PFSK-1 (cell line): ENCODE results near the gene CLUH.

Source experiments
- FOXP2 ChIP-seq: optimal IDR thresholded peaks from 2 replicates; pipeline ENCODE3; 2011; ENCODE audit warnings: borderline replicate concordance, control low read depth, inconsistent platforms; ENCODE audit not compliant: insufficient read depth; ENCODE audit errors: extremely low read length, extremely low read depth
- POLR2AphosphoS5 ChIP-seq: IDR thresholded peaks from 2 replicates; pipeline ENCODE4 v1.6.1; 2012; ENCODE audit warnings: low read depth, mild to moderate bottlenecking, control low read depth, low read length, moderate library complexity
- REST ChIP-seq, 2 experiments: IDR thresholded peaks; 2 replicates each; pipeline versions ENCODE4 v1.6.1 to v1.8.0; 2011 to 2012; ENCODE audit warnings: low read depth in 2 of 2, low read length in 2 of 2, control low read depth in 1 of 2, inconsistent platforms in 1 of 2, mild to moderate bottlenecking in 1 of 2, moderate library complexity in 1 of 2; ENCODE audit not compliant: insufficient read depth in 1 of 2
- SIN3A ChIP-seq: IDR thresholded peaks from 2 replicates; pipeline ENCODE4 v1.6.1; 2012; ENCODE audit warnings: mild to moderate bottlenecking, low read length, moderate library complexity, borderline replicate concordance; ENCODE audit not compliant: insufficient read depth
- TAF1 ChIP-seq: IDR thresholded peaks from 2 replicates; pipeline ENCODE4 v1.6.1; 2012; ENCODE audit warnings: low read length, control low read depth, borderline replicate concordance; ENCODE audit not compliant: insufficient read depth

GRCh38 chr17:2700491-2701141, 10.9 kb downstream of the CLUH start:
- no peak for TF ChIP-seq POLR2AphosphoS5
- TF ChIP-seq REST (IDR thresholded peaks at IDR 0.05; ENCODE audit: insufficient read depth in 1 of 2, low read depth in 2 of 2, low read length in 2 of 2), result no peak
- no peak for TF ChIP-seq TAF1
- no peak for TF ChIP-seq SIN3A
- no peak for TF ChIP-seq FOXP2
